Lower lobe of right lung (tissue), 2 donors: ENCODE results near the gene HOXA4. TPM values are rescaled to one million over a fixed set of nuclear protein-coding genes. Genes with fewer than 3 reads are reported as not detected.

Experiments
- ATAC-seq, 2 donors: fragments of 200-7000 bp; cut with Tn5 transposase; one replicate each; pipeline ENCODE4 v1.9.1; 2020 to 2022; ENCODE audit warnings: mild to moderate bottlenecking in 2 of 2, moderate library complexity in 2 of 2
- DNase-seq: peaks from one replicate; pipeline ENCODE4 v3.0.0-alpha.2; 2020
- H3K27ac ChIP-seq: fragments of 200-600 bp; one replicate; pipeline ENCODE4 v1.8.0; 2022
- H3K27me3 ChIP-seq: fragments of 200-600 bp; one replicate; pipeline ENCODE4 v1.8.0; 2022; ENCODE audit warnings: low read depth
- H3K36me3 ChIP-seq: fragments of 200-600 bp; one replicate; pipeline ENCODE4 v1.8.0; 2022; ENCODE audit warnings: mild to moderate bottlenecking
- H3K4me1 ChIP-seq: fragments of 200-600 bp; one replicate; pipeline ENCODE4 v1.8.0; 2022
- H3K4me3 ChIP-seq: fragments of 200-600 bp; one replicate; pipeline ENCODE4 v1.8.0; 2022; ENCODE audit warnings: mild to moderate bottlenecking
- H3K9me3 ChIP-seq: fragments of 200-600 bp; one replicate; pipeline ENCODE4 v1.8.0; 2022
- intact Hi-C: fragments of 100-400 bp; cut with DNase I; formaldehyde crosslinking; loops from one replicate; pipeline ENCODE4 v1.11.0; 2022
- total RNA-seq: library from RNA; stranded (reverse); fragmentation: NEBNext Ultra II Directional; extraction: Animal tissue kit (Norgen Biotek cat#: 25700); gene quantifications from one replicate; pipeline ENCODE4 v1.2.1, GENCODE V29; 2021
- TF ChIP-seq, protein P1 (sequence below): fragments of 200-600 bp; IDR thresholded peaks from one replicate; pipeline ENCODE4 v1.8.0; 2022; ENCODE audit warnings: antibody characterized with exemption, mild to moderate bottlenecking
- donor health status: DM: no; HTN: yes; CAD: no; lungs with severe emphysema.

HOXA4 gene
- total RNA-seq, 1 donor from 2014 or later = 8.5 TPM

DNA sequence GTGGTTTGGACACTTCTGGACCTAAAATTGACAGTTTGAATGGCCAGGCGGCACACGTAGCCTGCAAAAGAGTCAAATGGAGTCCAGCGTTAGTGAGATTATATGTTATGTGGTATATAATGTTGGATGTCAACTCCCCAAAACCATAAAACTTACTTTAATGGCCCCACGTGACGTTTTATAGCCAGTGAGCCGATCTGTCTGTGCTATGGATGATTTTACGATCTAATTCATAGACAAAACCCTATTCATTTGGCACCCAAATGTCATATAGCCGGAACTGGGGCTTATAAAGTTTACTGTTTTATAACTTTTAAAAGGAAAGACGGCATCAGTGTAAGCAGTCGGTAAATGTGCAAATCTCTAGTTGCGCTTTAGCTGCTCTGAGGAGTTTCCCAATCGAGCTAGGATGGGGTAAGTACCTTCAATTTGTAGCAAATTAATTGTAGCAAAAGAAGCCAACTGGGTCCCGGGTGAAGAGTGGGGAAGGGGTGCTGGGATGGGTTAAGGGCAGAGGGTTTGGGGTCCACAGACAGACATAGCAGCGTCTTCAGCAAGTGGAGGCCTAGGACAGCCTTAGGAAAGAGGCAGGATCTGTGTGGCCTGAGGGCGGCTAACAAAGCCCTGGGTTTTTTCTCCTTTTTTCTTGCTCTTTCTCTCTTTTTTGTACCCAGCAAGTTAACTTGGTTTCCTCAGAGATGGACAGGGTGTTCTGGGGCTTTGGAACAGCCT, 9.7 kb upstream of the HOXA4 start:
- intact Hi-C loops = loop anchor here (5.0 kb wide), 1 partner anchor 283 kb away; no protein-coding TSS in a partner anchor
- DNase-seq = no peak
- no peak for ATAC-seq
- H3K9me3 ChIP-seq = no peaks in the 10 kb centered on the region
- peaks cover 62% of the 10 kb centered on the region for H3K27me3 ChIP-seq
- H3K36me3 ChIP-seq = no peaks in the 10 kb centered on the region
- TF ChIP-seq, protein P1, sequence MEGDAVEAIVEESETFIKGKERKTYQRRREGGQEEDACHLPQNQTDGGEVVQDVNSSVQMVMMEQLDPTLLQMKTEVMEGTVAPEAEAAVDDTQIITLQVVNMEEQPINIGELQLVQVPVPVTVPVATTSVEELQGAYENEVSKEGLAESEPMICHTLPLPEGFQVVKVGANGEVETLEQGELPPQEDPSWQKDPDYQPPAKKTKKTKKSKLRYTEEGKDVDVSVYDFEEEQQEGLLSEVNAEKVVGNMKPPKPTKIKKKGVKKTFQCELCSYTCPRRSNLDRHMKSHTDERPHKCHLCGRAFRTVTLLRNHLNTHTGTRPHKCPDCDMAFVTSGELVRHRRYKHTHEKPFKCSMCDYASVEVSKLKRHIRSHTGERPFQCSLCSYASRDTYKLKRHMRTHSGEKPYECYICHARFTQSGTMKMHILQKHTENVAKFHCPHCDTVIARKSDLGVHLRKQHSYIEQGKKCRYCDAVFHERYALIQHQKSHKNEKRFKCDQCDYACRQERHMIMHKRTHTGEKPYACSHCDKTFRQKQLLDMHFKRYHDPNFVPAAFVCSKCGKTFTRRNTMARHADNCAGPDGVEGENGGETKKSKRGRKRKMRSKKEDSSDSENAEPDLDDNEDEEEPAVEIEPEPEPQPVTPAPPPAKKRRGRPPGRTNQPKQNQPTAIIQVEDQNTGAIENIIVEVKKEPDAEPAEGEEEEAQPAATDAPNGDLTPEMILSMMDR = no peak
- peaks cover 17% of the 10 kb centered on the region for H3K4me1 ChIP-seq
- peak overlapping the region; percentile 95 for H3K27ac ChIP-seq
- H3K4me3 ChIP-seq = peak overlapping the region; percentile 70

DNA sequence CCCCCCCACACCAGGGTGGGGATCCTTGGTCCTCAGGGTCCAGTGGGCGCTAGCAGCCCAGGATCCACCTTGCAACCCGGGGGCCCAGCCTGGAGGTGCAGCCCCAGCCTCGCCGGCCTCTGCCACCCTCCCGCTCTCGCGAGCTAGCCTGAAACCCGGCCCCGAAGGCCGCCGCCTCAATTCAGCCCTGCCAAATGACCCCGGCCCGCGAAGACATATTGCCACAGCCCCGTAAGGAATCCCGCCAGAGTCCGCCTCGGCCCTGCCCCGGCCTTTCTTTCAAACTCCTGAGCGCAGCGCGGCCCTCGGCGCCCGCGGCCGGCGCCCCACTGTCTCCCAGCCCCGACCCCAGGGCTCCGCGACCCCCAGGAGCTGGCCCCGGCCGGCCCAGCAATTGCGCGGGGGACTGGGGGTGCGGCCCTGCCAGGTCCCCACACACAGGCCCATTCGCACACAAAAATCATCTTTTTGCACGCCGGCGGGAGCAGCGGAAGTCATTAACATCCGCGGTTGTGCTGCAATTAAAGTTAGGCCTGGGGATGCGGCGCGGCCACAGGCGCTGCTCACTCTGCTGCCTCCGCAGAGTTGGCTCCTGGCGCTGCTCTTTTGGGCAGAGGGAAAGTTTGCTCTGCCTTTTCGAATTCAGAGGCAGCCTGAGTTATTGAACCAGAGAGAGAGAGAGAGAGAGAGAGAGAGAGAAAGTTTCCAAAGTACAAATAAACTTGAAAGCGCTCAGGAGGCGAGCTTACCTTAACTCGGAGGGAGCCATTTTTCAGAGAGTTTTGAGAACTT, 9.0 kb upstream of the HOXA4 start:
- intact Hi-C loops = loop anchor here (5.0 kb wide), 1 partner anchor 282 kb away; no protein-coding TSS in a partner anchor
- H3K27me3 ChIP-seq = peaks cover 55% of the 10 kb centered on the region
- H3K27ac ChIP-seq = peak overlapping the region; percentile 95
- peak overlapping the region; percentile 70 for H3K4me3 ChIP-seq
- TF ChIP-seq, protein P1 = no peak
- peaks cover 25% of the 10 kb centered on the region for H3K4me1 ChIP-seq
- H3K36me3 ChIP-seq = no peaks in the 10 kb centered on the region
- ATAC-seq (no peak), DNase-seq (no peak)
- H3K9me3 ChIP-seq = no peaks in the 10 kb centered on the region

DNA sequence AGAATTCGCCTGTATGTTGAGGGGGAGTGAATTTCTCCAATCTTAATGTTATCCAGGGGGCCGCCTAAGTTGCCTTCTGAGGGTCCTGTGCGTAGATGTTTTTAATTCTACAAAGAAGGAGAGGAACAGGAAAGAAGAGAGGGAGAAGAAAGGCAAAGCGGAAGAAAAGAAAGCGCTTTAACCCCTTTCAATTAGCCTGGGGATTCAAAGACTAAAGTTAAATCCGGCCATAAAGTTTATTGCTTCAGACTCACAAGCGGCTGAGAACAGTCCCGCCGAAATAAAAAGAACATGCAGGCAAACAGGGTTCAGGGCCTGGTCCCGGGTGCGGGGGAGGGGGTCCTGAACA, 8.4 kb upstream of the HOXA4 start:
- H3K4me1 ChIP-seq = peaks cover 31% of the 10 kb centered on the region
- peak overlapping the region; percentile 70 for H3K4me3 ChIP-seq
- ATAC-seq = no peak
- DNase-seq = no peak
- intact Hi-C loops = no loop called here
- H3K27me3 ChIP-seq = peaks cover 52% of the 10 kb centered on the region
- TF ChIP-seq, protein P1 = no peak
- H3K27ac ChIP-seq = peak overlapping the region; percentile 95
- no peaks in the 10 kb centered on the region for H3K9me3 ChIP-seq
- H3K36me3 ChIP-seq = no peaks in the 10 kb centered on the region

DNA sequence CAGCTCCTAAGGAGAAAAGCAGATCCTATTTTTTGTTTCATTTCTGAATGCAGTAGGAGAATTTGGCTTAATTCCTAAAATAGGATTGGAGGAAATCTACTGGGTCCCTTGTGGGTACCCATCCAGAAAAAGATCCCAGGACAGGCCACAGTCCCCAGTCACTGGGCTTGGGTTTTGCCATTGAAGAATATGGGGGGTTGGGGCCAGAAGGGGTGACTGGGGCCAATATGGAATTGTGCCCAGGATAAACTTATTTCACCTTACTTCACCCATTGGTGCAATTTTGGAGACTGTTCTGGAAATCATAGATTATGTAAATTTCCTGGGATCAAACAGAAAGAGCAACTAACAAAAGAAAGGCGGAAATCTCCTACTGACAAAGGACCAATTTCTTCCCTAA, 7.9 kb upstream of the HOXA4 start:
- intact Hi-C loops = no loop called here
- Histone ChIP-seq H3K27ac (peak overlapping the region; percentile 95), H3K4me3 (peak overlapping the region; percentile 70), H3K27me3 (peaks cover 47% of the 10 kb centered on the region), H3K9me3 (no peaks in the 10 kb centered on the region), H3K4me1 (peaks cover 36% of the 10 kb centered on the region), H3K36me3 (no peaks in the 10 kb centered on the region)
- TF ChIP-seq, protein P1 = no peak
- DNase-seq (no peak), ATAC-seq (no peak)

DNA sequence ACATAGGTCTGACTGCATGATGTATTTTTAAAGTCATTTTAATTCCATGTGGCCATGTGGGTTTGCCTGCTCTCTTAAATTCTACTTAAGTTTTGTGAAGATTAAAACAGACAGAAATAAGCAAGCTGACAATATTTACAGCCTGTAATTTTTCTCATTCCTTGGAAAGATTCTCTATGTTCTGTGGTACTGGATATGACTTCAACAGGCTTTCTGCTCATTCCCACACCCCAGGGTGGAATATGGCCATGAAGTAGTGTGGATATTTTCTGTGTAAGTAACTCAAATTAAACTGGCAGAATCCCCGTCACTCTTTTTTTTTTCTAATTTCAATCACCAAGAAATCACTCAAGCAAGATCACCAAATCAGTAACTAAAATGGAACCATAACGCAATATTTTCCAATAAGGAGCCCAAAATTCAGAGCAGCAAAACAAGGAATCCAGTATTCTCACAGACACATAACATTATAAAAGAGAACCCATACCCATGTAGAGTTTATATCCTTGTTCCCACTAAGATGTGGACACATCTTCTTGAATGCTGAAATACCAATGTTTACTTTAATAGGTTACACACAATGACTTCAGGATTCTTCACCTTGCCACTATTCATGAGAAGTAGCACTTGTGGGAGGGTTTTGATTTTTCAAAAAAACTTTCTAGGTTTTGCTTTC, 7.2 kb upstream of the HOXA4 start:
- no peak for DNase-seq
- H3K4me3 ChIP-seq = peak overlapping the region; percentile 70
- no peak for ATAC-seq
- H3K27me3 ChIP-seq = peaks cover 40% of the 10 kb centered on the region
- no peaks in the 10 kb centered on the region for H3K9me3 ChIP-seq
- intact Hi-C loops = no loop called here
- H3K27ac ChIP-seq = peak overlapping the region; percentile 95
- H3K4me1 ChIP-seq = peaks cover 37% of the 10 kb centered on the region
- H3K36me3 ChIP-seq = no peaks in the 10 kb centered on the region
- TF ChIP-seq, protein P1 = no peak
